Measurements from ENCODE around the gene ABHD16A. TPM values are rescaled to one million over a fixed set of nuclear protein-coding genes. Genes with fewer than 3 reads are reported as not detected.

The ABHD16A gene
- total RNA-seq, 2 donors from 2014 or later: 49.3 to 52.8 TPM

DNA sequence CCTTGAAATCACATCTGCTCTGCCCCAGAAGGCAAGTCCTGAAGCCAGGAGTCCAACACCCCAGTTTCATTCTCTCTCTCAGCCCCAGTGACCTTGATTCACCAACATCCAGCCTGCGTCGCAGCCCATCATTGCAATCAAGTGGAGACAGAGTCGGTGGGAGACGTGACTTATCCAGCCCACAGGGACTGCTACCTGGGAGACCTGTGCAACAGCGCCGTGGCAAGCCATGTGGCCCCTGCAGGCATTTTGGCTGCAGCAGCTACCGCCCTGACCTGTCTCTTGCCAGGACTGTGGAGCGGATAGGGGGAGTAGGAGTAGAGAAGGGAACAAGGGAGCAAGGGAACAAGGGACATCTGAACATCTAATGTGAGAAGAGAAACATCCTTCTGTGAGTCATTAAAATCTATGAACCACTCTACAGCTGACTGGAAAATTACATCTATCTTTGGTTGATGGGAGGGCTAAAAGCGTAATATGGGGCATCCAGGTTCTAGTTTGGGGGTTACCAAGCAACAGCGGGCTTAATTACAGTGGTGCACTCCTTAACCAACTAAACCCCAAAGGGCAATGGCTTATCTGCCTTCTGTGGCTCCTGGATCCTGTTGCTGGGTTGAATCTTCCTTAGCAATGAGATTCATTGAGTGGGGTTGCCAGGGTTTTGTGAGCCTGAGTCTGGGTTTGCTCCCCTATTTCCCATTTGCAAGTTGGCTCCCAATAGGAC lies 14.5 kb upstream of the ABHD16A start:
- Histone ChIP-seq H3K9me3 (no peaks in the 10 kb centered on the region), H3K4me1 (ENCODE audit: control insufficient read depth in 1 of 2, low read depth in 2 of 2) (no peaks in the 10 kb centered on the region), H3K27ac (no peak overlapping the region), H3K27me3 (replicated peaks; ENCODE audit: insufficient read depth) (no peaks in the 10 kb centered on the region), H3K36me3 (no peaks in the 10 kb centered on the region), H3K4me3 (no peak overlapping the region)
- DNase-seq (ENCODE audit: low spot score): no peak
- ATAC-seq (ENCODE audit: insufficient number of reproducible peaks, low FRiP score, low read depth): no peak
- TF ChIP-seq, protein P1, sequence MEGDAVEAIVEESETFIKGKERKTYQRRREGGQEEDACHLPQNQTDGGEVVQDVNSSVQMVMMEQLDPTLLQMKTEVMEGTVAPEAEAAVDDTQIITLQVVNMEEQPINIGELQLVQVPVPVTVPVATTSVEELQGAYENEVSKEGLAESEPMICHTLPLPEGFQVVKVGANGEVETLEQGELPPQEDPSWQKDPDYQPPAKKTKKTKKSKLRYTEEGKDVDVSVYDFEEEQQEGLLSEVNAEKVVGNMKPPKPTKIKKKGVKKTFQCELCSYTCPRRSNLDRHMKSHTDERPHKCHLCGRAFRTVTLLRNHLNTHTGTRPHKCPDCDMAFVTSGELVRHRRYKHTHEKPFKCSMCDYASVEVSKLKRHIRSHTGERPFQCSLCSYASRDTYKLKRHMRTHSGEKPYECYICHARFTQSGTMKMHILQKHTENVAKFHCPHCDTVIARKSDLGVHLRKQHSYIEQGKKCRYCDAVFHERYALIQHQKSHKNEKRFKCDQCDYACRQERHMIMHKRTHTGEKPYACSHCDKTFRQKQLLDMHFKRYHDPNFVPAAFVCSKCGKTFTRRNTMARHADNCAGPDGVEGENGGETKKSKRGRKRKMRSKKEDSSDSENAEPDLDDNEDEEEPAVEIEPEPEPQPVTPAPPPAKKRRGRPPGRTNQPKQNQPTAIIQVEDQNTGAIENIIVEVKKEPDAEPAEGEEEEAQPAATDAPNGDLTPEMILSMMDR (IDR thresholded peaks at IDR 0.05): no peak

DNA sequence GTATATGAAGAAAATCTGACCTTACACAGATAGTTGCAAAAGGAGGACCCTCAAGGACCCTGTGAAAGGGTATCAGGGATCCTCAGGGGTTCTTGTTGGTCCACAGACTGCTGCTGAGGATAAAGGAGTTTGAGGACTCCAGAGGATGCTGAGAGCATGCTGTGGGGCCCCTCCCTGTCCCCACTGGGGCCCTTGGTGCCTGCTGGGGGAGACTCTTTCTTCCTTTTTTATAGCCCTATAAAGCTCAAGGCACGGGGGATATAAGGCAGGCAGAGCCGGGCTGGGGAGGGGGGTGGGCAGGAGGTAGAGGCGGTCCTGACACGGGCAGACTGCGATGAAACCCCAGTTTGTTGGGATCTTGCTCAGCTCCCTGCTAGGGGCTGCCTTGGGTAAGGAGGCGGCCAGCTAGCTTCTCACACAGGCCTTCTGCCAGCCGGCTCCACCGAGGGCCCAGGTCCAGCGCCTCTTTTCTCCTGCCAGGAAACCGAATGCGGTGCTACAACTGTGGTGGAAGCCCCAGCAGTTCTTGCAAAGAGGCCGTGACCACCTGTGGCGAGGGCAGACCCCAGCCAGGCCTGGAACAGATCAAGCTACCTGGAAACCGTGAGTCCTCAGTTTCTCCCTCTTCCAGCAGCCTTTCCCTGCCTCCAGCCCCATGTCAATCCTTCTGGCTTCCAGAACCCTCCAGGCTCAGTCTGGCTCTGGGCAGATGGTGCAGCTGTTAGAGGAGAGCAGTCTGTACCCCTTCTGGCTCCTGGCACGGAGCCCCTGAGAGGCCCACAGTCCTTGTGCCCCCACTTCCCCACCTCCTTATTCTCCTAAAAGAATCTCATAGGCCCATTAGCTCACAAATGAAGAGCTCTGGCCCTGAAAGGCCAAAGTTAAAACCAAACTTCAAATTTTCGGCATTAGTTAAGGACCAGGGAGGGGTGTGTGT lies 12.2 kb upstream of the ABHD16A start, which contains the start of gene LY6G6D:
TSS of gene LY6G6D (plus strand) at position 327 of the 937 bp plus-strand sequence. CDS start at position 335, 8 bp downstream.
- no peak within 1 kb of the TSS for H3K4me3 ChIP-seq
- no peaks in the 10 kb centered on the region for H3K9me3 ChIP-seq
- no peaks in the 10 kb centered on the region for H3K36me3 ChIP-seq
- H3K27ac ChIP-seq: no peak within 1 kb of the TSS
- TF ChIP-seq, protein P1 (IDR thresholded peaks at IDR 0.05): no peak
- no peak for ATAC-seq (ENCODE audit: insufficient number of reproducible peaks, low FRiP score, low read depth)
- H3K4me1 ChIP-seq (ENCODE audit: control insufficient read depth in 1 of 2, low read depth in 2 of 2): no peaks in the 10 kb centered on the region
- no peak for DNase-seq (ENCODE audit: low spot score)
- H3K27me3 ChIP-seq (replicated peaks; ENCODE audit: insufficient read depth): no peaks in the 10 kb centered on the region

DNA sequence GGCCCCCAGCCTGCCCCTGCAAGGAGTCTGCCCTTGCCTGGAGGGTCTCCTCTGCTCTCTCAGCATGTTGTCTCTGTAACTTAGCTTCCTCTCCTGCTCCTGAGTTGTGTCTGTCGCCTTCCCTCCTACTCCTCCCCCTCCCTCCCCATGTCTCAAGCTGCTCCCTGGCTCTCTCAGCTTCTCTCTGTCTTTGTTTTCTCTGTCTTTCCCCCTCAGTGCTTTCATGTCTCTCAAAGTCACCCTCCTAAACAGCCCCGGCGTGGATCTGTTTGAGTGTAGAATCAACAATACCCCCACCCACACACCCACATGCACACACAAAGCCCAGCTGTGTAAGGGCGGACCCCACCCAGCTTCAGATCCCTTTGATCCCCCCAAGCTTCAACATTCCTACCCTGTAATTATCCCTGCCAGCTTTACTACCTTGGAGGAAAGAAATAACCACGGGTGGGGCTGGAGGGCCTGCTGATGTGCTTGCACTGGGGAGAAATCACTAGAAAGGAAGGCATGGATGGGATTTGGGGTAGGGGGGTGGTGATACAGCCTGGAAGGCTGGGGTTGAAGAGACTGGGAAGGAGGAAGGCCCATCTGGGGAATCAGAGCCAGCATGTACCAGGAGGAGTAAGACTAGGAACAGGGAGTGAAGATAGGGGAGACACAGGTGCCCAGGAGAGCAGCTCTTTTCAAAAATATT lies 11.0 kb upstream of the ABHD16A start:
- TF ChIP-seq, protein P1 (IDR thresholded peaks at IDR 0.05): no peak
- H3K4me3 ChIP-seq: no peak overlapping the region
- H3K27ac ChIP-seq: no peak overlapping the region
- H3K4me1 ChIP-seq (ENCODE audit: control insufficient read depth in 1 of 2, low read depth in 2 of 2): no peaks in the 10 kb centered on the region
- no peaks in the 10 kb centered on the region for H3K36me3 ChIP-seq
- no peak for DNase-seq (ENCODE audit: low spot score)
- ATAC-seq (ENCODE audit: insufficient number of reproducible peaks, low FRiP score, low read depth): no peak
- no peaks in the 10 kb centered on the region for H3K27me3 ChIP-seq (replicated peaks; ENCODE audit: insufficient read depth)
- no peaks in the 10 kb centered on the region for H3K9me3 ChIP-seq

DNA sequence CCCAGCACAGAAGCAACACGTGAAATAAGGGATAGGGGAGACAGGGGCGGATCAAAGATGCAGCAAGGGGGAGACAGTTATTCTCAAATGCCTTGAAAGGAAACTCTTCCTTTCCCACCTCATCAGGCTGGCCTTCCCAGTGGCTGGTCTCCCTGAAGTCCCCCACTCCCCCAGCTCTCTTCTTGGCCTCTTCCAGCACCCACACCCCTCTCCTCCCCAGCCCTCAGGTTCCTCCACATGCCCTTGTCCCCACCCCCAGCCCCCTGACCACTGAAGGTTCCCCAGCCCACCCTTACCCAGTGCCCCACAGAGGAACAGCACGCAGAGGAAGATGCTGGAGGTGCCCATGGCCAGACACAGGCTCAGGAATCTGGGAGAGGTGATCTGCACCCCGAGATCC lies 10.3 kb upstream of the ABHD16A start:
- no peak for DNase-seq (ENCODE audit: low spot score)
- Histone ChIP-seq H3K9me3 (no peaks in the 10 kb centered on the region), H3K36me3 (no peaks in the 10 kb centered on the region), H3K27ac (no peak overlapping the region), H3K27me3 (replicated peaks; ENCODE audit: insufficient read depth) (no peaks in the 10 kb centered on the region), H3K4me3 (no peak overlapping the region), H3K4me1 (ENCODE audit: control insufficient read depth in 1 of 2, low read depth in 2 of 2) (no peaks in the 10 kb centered on the region)
- ATAC-seq (ENCODE audit: insufficient number of reproducible peaks, low FRiP score, low read depth): no peak
- TF ChIP-seq, protein P1 (IDR thresholded peaks at IDR 0.05): no peak

DNA sequence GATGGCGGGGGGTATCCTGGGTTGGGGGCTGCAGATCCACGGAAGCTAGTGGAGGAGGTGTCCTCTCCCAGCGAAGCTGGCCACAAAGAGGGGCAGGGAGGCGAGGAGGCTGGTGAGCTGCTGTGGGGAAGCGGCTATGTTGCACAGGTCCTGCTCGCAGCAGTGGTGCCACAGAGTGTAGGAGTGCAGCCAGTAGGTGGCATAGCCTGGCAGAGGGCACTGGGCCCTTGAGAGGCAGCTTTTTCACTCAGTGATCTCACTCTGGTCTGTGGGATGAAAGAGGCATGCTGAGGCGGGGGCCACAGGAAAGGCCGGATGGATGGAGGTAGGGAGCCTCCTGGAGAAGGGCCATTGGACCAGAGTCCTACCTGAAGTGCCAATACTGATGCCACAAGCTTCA lies 9.2 kb upstream of the ABHD16A start:
- ATAC-seq (ENCODE audit: insufficient number of reproducible peaks, low FRiP score, low read depth): no peak
- H3K4me3 ChIP-seq: no peak overlapping the region

More for the DNA sequence above, 9.2 kb upstream of the ABHD16A start:
- no peak for DNase-seq (ENCODE audit: low spot score)
- no peaks in the 10 kb centered on the region for H3K4me1 ChIP-seq (ENCODE audit: control insufficient read depth in 1 of 2, low read depth in 2 of 2)
- no peaks in the 10 kb centered on the region for H3K36me3 ChIP-seq
- H3K9me3 ChIP-seq: no peaks in the 10 kb centered on the region
- H3K27ac ChIP-seq: no peak overlapping the region
- H3K27me3 ChIP-seq (replicated peaks; ENCODE audit: insufficient read depth): no peaks in the 10 kb centered on the region
- TF ChIP-seq, protein P1 (IDR thresholded peaks at IDR 0.05): no peak

All from thoracic aorta (tissue), 2 donors.